Mucosa of descending colon (tissue), 3 donors: ENCODE data around the gene IKBIP. TPM values are rescaled to one million over a fixed set of nuclear protein-coding genes. Genes with fewer than 3 reads are reported as not detected.

Source experiments
- ATAC-seq: fragments of 200-7000 bp; cut with Tn5 transposase; one replicate; pipeline ENCODE4 v1.9.1; 2020; ENCODE audit warnings: mild to moderate bottlenecking, moderate library complexity
- DNase-seq, 3 donors: peaks; one replicate each; pipeline ENCODE4 v3.0.0-alpha.2; 2020
- H3K36me3 ChIP-seq: fragments of 200-600 bp; one replicate; pipeline ENCODE4 v1.8.0; 2021; ENCODE audit warnings: low read depth, mild to moderate bottlenecking
- H3K4me1 ChIP-seq: fragments of 200-600 bp; one replicate; pipeline ENCODE4 v1.8.0; 2021; ENCODE audit warnings: low read depth, mild to moderate bottlenecking
- H3K4me3 ChIP-seq: fragments of 200-600 bp; one replicate; pipeline ENCODE4 v1.8.0; 2021; ENCODE audit warnings: mild to moderate bottlenecking
- H3K9me3 ChIP-seq: fragments of 200-600 bp; one replicate; pipeline ENCODE4 v1.8.0; 2021; ENCODE audit warnings: mild to moderate bottlenecking
- CTCF ChIP-seq: fragments of 200-600 bp; IDR thresholded peaks from one replicate; pipeline ENCODE4 v1.8.0; 2022; ENCODE audit warnings: antibody characterized with exemption, mild to moderate bottlenecking
- intact Hi-C, 2 donors: fragments of 100-400 bp; cut with DNase I in 1 of 2; cut with micrococcal nuclease in 1 of 2; formaldehyde crosslinking; loops; one replicate each; pipeline versions ENCODE4 v1.11.0 to v1.11.1; 2022; cut with DNase I, micrococcal nuclease
- total RNA-seq, 3 donors: library from RNA; stranded (reverse); fragmentation: NEBNext Ultra II Directional in 2 of 3; extraction: Animal tissue kit (Norgen Biotek cat#: 25700) in 2 of 3; gene quantifications; one replicate each; pipeline versions ENCODE4 v1.2.1 to v1.2.4, GENCODE V29; 2021 to 2023
- donor health status: DM: no; HTN: no; CAD: no; lungs with moderate emphysema.
- donor health status: DM: no; HTN: no; CAD: no.
- donor health status: DM: no; HTN: yes; CAD: no.

Gene IKBIP
- total RNA-seq, 3 donors from 2014 or later, result 1.4 to 7.8 (median 7.5) TPM

GRCh38 chr12:98660521-98660920, 15.9 kb upstream of the IKBIP start:
- no peak overlapping the region for H3K4me3 ChIP-seq
- no peaks in the 10 kb centered on the region for H3K9me3 ChIP-seq
- no peaks in the 10 kb centered on the region for H3K4me1 ChIP-seq
- intact Hi-C loops, result no loop called here
- no peak for ATAC-seq
- no peak for TF ChIP-seq CTCF
- DNase-seq, result no peak
- H3K36me3 ChIP-seq, result peaks cover 6% of the 10 kb centered on the region

- Histone ChIP-seq H3K9me3 (no peaks in the 10 kb centered on the region), H3K4me1 (no peaks in the 10 kb centered on the region), H3K36me3 (no peaks in the 10 kb centered on the region), H3K4me3 (no peak overlapping the region)
- ATAC-seq, result peak; percentile 38
- no peak for DNase-seq
- intact Hi-C loops, result no loop called here
- no peak for TF ChIP-seq CTCF
Observed at GRCh38 chr12:98656289-98657101, 11.9 kb upstream of the IKBIP start.

- Histone ChIP-seq H3K36me3 (no peaks in the 10 kb centered on the region), H3K9me3 (no peaks in the 10 kb centered on the region), H3K4me3 (no peak overlapping the region), H3K4me1 (no peaks in the 10 kb centered on the region)
- no peak for TF ChIP-seq CTCF
- intact Hi-C loops, result no loop called here
- DNase-seq, result peak in 1 of 3 donors; percentile 17
- ATAC-seq, result no peak
Observed at GRCh38 chr12:98653866-98654493, 9.4 kb upstream of the IKBIP start.

GRCh38 chr12:98651328-98651727, 6.7 kb upstream of the IKBIP start:
- Histone ChIP-seq H3K36me3 (no peaks in the 10 kb centered on the region), H3K9me3 (no peaks in the 10 kb centered on the region), H3K4me3 (no peak overlapping the region), H3K4me1 (no peaks in the 10 kb centered on the region)
- intact Hi-C loops, result no loop called here
- ATAC-seq (no peak), DNase-seq (no peak)
- TF ChIP-seq CTCF, result no peak

GRCh38 chr12:98646294-98647090, 1.9 kb upstream of the IKBIP start:
- DNase-seq, result peak in 1 of 3 donors; percentile 5
- TF ChIP-seq CTCF, result no peak
- H3K36me3 ChIP-seq, result no peaks in the 10 kb centered on the region
- H3K9me3 ChIP-seq, result no peaks in the 10 kb centered on the region
- no peak for ATAC-seq
- peaks cover 4% of the 10 kb centered on the region for H3K4me1 ChIP-seq
- no peak overlapping the region for H3K4me3 ChIP-seq
- intact Hi-C loops, result loop anchor here (10.0 kb wide), 2 partner anchors 52 to 82 kb away; partner anchors contain the start of gene SLC25A3 (in 1 of the 2)
